Jurkat, Clone E6-1 (cell line): ENCODE results near the gene CNIH3.

ENCODE experiments used
- DNase-seq: peaks from one replicate; pipeline ENCODE4 v3.0.0-alpha.2; 2011; ENCODE audit warnings: low read depth, low spot score
- H3K4me3 ChIP-seq: 2 replicates; pipeline ENCODE4 v1.5.1; 2011; ENCODE audit warnings: mild to moderate bottlenecking, low read length, control low read depth, moderate library complexity

CNIH3 gene

DNA sequence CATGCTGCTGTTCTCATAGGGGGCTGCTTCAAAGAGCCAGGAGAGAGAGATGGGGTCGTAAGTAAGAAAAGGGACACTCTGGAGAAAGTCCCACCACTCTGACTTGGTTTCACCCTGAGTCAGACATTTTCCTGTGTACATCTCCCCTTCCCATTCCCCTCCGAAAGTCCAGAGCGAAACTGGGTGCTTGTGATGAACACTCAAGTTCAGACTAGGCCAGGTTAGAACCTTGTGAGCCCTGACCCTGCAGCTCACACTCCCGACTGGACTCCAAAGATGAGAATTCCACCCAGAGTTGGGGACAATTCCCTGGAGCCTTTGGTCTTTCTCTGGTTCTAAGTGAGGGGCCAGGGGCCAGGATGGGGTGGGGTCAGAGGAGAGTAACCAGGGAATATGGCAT lies 139.5 kb downstream of the CNIH3 start:
- H3K4me3 ChIP-seq, result no peak overlapping the region
- DNase-seq, result no peak

DNA sequence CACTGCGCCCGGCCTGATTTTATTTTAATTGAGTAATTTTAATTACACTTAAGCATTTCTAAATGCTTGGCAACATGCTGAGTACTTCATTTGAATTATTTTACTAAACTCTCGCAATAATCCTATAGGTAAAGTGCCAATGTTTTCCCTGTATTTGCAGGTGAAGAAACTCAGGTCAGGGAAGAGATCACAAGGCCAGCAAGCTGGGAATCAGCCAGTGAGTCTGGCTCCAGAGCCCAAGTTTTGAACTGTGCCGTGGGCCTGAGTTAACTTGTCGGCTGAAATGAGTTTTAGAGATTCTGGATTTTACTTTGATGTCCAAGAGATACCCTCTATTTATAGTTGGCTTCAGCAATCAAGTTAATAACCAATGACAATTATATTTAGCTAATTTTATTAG lies 141.4 kb downstream of the CNIH3 start:
- H3K4me3 ChIP-seq, result no peak overlapping the region
- no peak for DNase-seq

- DNase-seq, result no peak
- no peak overlapping the region for H3K4me3 ChIP-seq
These were observed 143.0 kb downstream of the CNIH3 start for GRCh38 chr1:224759135-224759534.

DNA sequence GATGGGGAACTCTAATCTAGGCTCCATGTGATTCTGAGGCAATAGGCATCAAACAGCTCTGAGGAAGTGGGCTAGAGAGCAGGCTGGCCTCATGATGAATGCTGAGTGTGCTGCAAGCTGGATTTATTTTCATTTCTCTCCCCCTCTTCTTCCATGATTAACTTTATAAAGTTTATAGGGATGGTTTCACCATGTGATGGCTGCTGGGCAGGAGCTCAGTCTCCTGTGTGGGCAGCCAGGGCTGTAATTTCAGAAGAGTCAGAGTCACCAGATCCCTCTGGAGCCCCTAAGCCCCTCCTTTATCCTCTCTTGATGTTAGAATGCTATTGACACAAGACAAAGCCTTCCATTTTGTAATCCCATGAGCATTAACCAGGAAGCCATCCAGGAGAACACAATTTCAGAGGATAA lies 143.6 kb downstream of the CNIH3 start:
- no peak overlapping the region for H3K4me3 ChIP-seq
- DNase-seq, result no peak

DNA sequence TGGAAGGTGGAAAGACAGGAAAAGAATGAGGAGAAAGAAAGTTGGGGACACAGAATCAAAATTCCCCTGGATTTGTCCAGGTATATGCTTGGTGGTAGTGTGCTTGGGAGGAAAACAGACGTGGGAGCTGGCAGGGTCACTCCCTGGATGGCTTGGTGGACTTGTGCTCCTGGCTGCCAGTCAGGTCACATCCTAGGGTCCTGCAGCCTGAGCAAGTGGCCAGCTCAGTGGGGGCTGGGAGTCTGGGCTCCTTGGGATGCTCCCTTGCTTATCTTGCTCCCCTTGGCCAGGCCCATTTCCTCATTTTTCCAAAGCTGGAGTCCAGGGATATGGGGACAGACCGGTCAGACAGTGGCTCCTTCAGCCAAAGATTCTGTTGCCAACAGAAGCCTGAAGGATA lies 144.0 kb downstream of the CNIH3 start:
- no peak for DNase-seq

GRCh38 chr1:224761245-224761644 lies 145.1 kb downstream of the CNIH3 start:
- no peak for DNase-seq

More for the DNA sequence above, 144.0 kb downstream of the CNIH3 start:
- H3K4me3 ChIP-seq, result no peak overlapping the region

DNA sequence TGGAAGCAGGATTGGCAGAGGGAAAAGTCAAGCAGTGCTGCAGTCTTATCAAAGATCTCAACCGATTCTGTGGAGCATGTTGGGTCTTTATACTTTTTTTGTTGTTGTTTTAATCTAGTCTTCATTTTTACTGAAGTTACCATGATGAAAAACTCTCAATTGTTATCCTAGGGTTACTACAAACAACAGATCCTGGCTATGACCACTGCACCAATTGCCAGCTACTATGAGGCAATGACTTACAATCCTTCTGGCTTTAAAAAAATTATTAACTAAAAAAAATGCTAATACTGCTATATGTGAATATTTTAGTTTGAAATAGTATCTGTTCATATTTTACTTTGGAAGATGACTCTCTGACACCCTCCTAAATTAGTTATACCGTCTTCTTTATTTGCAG lies 145.9 kb downstream of the CNIH3 start:
- no peak overlapping the region for H3K4me3 ChIP-seq
- no peak for DNase-seq

More at GRCh38 chr1:224761245-224761644, 145.1 kb downstream of the CNIH3 start:
- no peak overlapping the region for H3K4me3 ChIP-seq

GRCh38 chr1:224762701-224763100 lies 146.6 kb downstream of the CNIH3 start:
- DNase-seq, result no peak
- no peak overlapping the region for H3K4me3 ChIP-seq

- no peak for DNase-seq
- H3K4me3 ChIP-seq, result no peak overlapping the region
These were observed 147.1 kb downstream of the CNIH3 start for GRCh38 chr1:224763126-224763775.

- DNase-seq, result no peak
- no peak overlapping the region for H3K4me3 ChIP-seq
These were observed 150.1 kb downstream of the CNIH3 start for GRCh38 chr1:224766266-224766665.

- DNase-seq, result no peak
These were observed 150.9 kb downstream of the CNIH3 start for GRCh38 chr1:224767031-224767430.

GRCh38 chr1:224767676-224768075 lies 151.6 kb downstream of the CNIH3 start:
- no peak overlapping the region for H3K4me3 ChIP-seq
- DNase-seq, result no peak

More at GRCh38 chr1:224767031-224767430, 150.9 kb downstream of the CNIH3 start:
- H3K4me3 ChIP-seq, result no peak overlapping the region

- H3K4me3 ChIP-seq, result no peak overlapping the region
- no peak for DNase-seq
These were observed 152.9 kb downstream of the CNIH3 start for GRCh38 chr1:224768971-224769370.

- H3K4me3 ChIP-seq, result no peak overlapping the region
These were observed 153.6 kb downstream of the CNIH3 start for GRCh38 chr1:224769452-224770335.

DNA sequence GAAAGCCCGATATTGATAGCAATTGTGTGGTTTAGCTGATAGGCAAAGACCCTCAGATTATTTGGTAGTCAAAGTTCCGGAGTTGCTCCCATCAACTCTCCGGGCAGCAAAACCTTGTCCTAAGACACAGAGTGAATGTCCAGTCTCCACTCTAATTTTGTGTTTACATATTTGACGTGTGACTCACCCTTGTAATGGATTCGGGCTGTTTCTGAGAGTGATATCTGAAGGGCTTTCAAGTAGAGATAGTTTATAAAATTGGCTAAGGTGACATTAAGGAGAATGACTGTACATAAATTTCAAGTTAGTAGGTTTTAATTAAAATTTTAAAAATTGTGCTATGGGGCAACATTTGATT lies 154.2 kb downstream of the CNIH3 start:
- DNase-seq, result no peak
- no peak overlapping the region for H3K4me3 ChIP-seq

More at GRCh38 chr1:224769452-224770335, 153.6 kb downstream of the CNIH3 start:
- DNase-seq, result no peak

- DNase-seq, result no peak
- no peak overlapping the region for H3K4me3 ChIP-seq
These were observed 157.5 kb downstream of the CNIH3 start for GRCh38 chr1:224773646-224774045.

DNA sequence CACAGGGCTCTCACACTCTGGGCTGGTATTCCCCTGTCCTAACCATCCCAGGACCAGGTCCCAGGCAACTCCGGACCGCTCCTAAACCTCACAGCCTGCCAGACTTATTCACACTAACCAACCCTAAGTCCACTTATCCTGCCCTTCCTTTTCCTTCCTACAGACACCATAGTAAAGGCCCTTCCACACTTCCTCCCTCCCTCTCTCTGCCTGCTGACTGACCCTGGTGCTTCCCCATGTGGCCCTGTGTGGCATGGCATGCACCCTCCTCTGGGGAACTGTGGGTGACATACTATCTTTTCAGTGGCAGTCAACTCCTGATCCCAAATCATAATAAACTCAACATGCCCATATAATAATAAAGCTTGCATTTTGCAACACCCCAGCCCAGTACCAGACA lies 158.3 kb downstream of the CNIH3 start:
- no peak for DNase-seq
- H3K4me3 ChIP-seq, result no peak overlapping the region

DNA sequence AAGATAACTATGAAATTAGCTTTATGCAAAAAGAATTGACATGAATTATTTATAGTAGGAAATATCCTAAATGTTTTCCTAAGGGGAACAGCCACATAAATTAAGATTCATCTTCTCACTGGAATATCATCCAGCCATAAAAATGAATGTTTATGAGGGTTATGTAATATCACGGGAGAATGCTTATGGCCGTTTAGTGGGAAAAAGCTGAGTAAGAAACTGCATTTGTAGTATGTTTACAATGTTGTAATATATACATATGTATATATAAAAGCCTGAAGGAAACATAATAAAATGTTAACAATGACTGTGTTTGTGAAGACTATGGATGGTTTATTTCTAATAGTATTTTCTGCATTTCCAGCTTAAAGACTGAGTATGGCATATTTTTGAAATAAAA lies 161.1 kb downstream of the CNIH3 start:
- H3K4me3 ChIP-seq, result no peak overlapping the region
- DNase-seq, result no peak

GRCh38 chr1:224779536-224779935 lies 163.4 kb downstream of the CNIH3 start:
- no peak for DNase-seq
- H3K4me3 ChIP-seq, result no peak overlapping the region

GRCh38 chr1:224780736-224781135 lies 164.6 kb downstream of the CNIH3 start:
- H3K4me3 ChIP-seq, result no peak overlapping the region
- no peak for DNase-seq

GRCh38 chr1:224781800-224782199 lies 165.7 kb downstream of the CNIH3 start:
- no peak for DNase-seq
- no peak overlapping the region for H3K4me3 ChIP-seq
